ENCODE measurements around the gene TMEM141. TPM values are rescaled to one million over a fixed set of nuclear protein-coding genes. Genes with fewer than 3 reads are reported as not detected.
A peak's percentile ranks its signal among the peaks of the same experiment; 100 is the strongest.

TMEM141 gene
- total RNA-seq, 1 donor from 2014 or later, result 19.9 TPM

DNA sequence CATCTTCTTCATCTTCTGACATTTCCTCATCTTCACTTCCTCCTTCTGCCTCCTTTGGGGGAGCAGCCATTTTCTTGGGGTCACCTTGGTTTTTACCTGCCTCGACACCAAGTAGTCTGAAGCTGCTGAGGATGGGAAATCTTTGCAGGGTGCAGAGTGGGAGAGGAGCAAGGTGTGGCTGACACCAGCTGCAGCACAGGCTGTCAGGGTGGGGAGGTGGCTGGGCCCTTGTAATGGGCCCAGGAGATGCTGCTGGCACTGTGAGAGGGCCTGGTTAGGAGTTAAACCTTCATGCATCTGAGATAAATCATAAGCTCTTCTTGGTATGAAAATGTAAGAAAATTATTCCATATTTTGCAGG is 24.3 kb downstream of the TMEM141 start:
- Mint-ChIP-seq H3K36me3 (peaks cover 35% of the 10 kb centered on the region), H3K4me3 (no peak overlapping the region), H3K9me3 (no peaks in the 10 kb centered on the region), H3K27me3 (ENCODE audit: insufficient read depth, low read depth) (peaks cover 4% of the 10 kb centered on the region), H3K4me1 (peaks cover 4% of the 10 kb centered on the region), H3K27ac (no peak overlapping the region)
- peaks cover 3% of the 10 kb centered on the region for H3K36me3 ChIP-seq
- peaks cover 1% of the 10 kb centered on the region for H3K4me1 ChIP-seq
- H3K9me3 ChIP-seq (ENCODE audit: low read depth), result no peaks in the 10 kb centered on the region
- no peak overlapping the region for H3K4me2 ChIP-seq
- no peak overlapping the region for H2AFZ ChIP-seq (replicated peaks)
- peaks cover 8% of the 10 kb centered on the region for H3K27me3 ChIP-seq
- TF ChIP-seq EZH2 (IDR thresholded peaks at IDR 0.05), result no peak
- TF ChIP-seq, protein P1, sequence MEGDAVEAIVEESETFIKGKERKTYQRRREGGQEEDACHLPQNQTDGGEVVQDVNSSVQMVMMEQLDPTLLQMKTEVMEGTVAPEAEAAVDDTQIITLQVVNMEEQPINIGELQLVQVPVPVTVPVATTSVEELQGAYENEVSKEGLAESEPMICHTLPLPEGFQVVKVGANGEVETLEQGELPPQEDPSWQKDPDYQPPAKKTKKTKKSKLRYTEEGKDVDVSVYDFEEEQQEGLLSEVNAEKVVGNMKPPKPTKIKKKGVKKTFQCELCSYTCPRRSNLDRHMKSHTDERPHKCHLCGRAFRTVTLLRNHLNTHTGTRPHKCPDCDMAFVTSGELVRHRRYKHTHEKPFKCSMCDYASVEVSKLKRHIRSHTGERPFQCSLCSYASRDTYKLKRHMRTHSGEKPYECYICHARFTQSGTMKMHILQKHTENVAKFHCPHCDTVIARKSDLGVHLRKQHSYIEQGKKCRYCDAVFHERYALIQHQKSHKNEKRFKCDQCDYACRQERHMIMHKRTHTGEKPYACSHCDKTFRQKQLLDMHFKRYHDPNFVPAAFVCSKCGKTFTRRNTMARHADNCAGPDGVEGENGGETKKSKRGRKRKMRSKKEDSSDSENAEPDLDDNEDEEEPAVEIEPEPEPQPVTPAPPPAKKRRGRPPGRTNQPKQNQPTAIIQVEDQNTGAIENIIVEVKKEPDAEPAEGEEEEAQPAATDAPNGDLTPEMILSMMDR (IDR thresholded peaks at IDR 0.05), result no peak
- no peak for TF ChIP-seq EZH2phosphoT487 (IDR thresholded peaks at IDR 0.05)
- DNase-seq (ENCODE audit: low spot score), result no peak
- no peak overlapping the region for H3K4me3 ChIP-seq
- peaks cover 78% of the 10 kb centered on the region for H3K79me2 ChIP-seq (ENCODE audit: low read depth)
- no peak overlapping the region for H3K9ac ChIP-seq
- H3K27ac ChIP-seq, result no peak overlapping the region
- H4K20me1 ChIP-seq (ENCODE audit: low read depth), result peaks cover 74% of the 10 kb centered on the region
- peaks cover 2% of the 10 kb centered on the region for H3F3A ChIP-seq (ENCODE audit: low read depth)

DNA sequence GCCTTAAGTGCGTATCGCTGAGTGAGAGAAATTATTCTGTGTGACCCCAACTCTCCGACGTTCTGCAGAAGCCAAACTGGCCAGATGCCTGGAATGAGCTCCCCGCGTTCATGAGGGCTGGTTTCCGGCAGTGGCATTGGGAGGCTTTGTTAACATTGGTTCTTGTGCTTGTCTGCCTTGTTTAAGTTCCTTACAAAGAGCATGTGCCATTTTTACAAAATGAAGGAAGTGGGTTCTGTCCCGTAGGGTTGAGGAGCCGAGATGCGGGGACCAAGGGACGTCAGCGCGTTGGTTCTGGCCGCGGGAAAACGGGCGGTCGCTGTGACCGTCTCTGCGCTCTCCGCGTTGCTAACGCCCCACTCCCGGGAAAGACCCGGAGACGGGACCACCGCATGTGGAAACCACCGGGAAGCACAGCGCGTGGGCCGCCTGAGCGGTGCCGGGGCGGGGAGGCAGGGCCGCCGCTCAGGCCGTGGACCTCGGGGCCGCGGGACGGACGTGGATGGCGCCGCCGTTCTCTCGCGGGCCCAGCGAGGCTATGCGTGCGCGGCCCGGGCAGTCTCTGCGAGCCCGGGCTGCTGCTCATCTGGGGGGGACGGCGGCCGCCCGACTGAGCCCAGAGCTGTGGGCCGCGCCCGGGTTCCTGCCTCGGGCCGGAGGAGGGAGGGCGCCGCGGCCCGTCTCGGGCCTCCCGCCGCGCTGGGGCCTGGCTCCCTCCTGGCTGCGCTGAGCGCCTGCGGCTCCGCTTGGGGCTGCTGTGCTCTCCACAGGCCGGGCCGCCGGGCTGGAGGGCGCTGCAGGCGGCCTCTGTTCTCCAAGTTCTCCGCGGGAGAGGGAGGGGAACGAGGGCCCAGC is 30.1 kb downstream of the TMEM141 start:
- Histone ChIP-seq H3K79me2 (ENCODE audit: low read depth) (peaks cover 48% of the 10 kb centered on the region), H4K20me1 (ENCODE audit: low read depth) (peaks cover 64% of the 10 kb centered on the region), H3K4me3 (peak overlapping the region; percentile 53), H3K27ac (no peak overlapping the region), H2AFZ (replicated peaks) (no peak overlapping the region), H3F3A (ENCODE audit: low read depth) (peaks cover 12% of the 10 kb centered on the region), H3K9ac (no peak overlapping the region), H3K4me1 (peaks cover 9% of the 10 kb centered on the region), H3K27me3 (peaks cover 16% of the 10 kb centered on the region), H3K4me2 (peak overlapping the region; percentile 97), H3K9me3 (ENCODE audit: low read depth) (no peaks in the 10 kb centered on the region), H3K36me3 (peaks cover 3% of the 10 kb centered on the region)
- peak overlapping the region; percentile 78 for H3K27ac Mint-ChIP-seq
- H3K4me3 Mint-ChIP-seq, result peak overlapping the region; percentile 38
- peaks cover 21% of the 10 kb centered on the region for H3K36me3 Mint-ChIP-seq
- TF ChIP-seq, protein P1 (IDR thresholded peaks at IDR 0.05), result no peak
- TF ChIP-seq EZH2 (IDR thresholded peaks at IDR 0.05), result no peak
- TF ChIP-seq EZH2phosphoT487 (IDR thresholded peaks at IDR 0.05), result no peak
- peak; percentile 75 for DNase-seq (ENCODE audit: low spot score)
- peaks cover 10% of the 10 kb centered on the region for H3K4me1 Mint-ChIP-seq
- peaks cover 4% of the 10 kb centered on the region for H3K27me3 Mint-ChIP-seq (ENCODE audit: insufficient read depth, low read depth)
- no peaks in the 10 kb centered on the region for H3K9me3 Mint-ChIP-seq

DNA sequence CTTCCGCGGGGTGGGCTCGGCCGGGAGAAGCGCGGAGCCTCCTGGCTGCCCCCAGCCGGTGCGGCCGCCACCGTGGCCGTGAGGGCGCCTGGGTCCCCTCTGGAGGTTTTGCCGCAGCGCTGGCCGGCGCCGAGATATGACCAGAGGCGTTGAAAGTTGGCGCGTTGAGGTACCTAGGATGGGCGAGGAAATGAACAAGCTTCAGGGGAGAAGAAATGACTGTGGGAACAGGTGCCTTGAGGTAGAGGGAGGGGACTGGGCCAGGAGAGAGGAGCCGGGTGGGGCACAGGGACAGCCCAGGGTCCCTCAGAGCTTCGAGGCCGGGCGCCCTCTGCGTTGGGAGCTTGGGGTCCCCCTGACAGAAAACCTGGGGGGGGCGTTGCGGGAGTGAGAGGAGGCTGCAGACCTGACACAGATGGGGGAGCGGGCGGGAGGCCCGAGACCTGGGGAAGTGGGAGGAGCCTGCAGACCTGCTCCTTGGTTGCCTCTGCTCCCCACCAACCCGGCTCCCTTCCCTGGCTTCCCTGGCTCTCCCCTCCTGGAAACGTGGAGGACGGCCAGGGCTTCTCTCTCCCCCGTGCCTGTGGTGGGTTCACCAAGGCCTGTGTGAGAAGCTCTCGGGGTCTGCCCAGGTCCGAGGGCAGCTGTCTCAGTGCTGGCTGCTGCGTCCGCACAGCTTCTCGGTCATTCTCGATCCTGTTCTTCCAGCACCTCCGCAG is 30.8 kb downstream of the TMEM141 start:
- peak overlapping the region; percentile 97 for H3K4me2 ChIP-seq
- no peak overlapping the region for H3K9ac ChIP-seq
- Mint-ChIP-seq H3K9me3 (no peaks in the 10 kb centered on the region), H3K27me3 (ENCODE audit: insufficient read depth, low read depth) (peaks cover 4% of the 10 kb centered on the region), H3K4me3 (no peak overlapping the region), H3K36me3 (peaks cover 16% of the 10 kb centered on the region), H3K27ac (no peak overlapping the region), H3K4me1 (peaks cover 10% of the 10 kb centered on the region)
- H3K4me1 ChIP-seq, result peaks cover 9% of the 10 kb centered on the region
- no peak for TF ChIP-seq EZH2 (IDR thresholded peaks at IDR 0.05)
- TF ChIP-seq, protein P1 (IDR thresholded peaks at IDR 0.05), result no peak
- no peak for TF ChIP-seq EZH2phosphoT487 (IDR thresholded peaks at IDR 0.05)
- peaks cover 12% of the 10 kb centered on the region for H3F3A ChIP-seq (ENCODE audit: low read depth)
- peaks cover 40% of the 10 kb centered on the region for H3K79me2 ChIP-seq (ENCODE audit: low read depth)
- H3K36me3 ChIP-seq, result peaks cover under 1% of the 10 kb centered on the region
- peaks cover 16% of the 10 kb centered on the region for H3K27me3 ChIP-seq
- H2AFZ ChIP-seq (replicated peaks), result no peak overlapping the region
- peak overlapping the region; percentile 53 for H3K4me3 ChIP-seq
- H3K9me3 ChIP-seq (ENCODE audit: low read depth), result no peaks in the 10 kb centered on the region
- H4K20me1 ChIP-seq (ENCODE audit: low read depth), result peaks cover 58% of the 10 kb centered on the region
- H3K27ac ChIP-seq, result no peak overlapping the region
- DNase-seq (ENCODE audit: low spot score), result peak; percentile 15
